HCT116 (cell line): ENCODE measurements around the gene FAM167B. TPM values are rescaled to one million over a fixed set of nuclear protein-coding genes. Genes with fewer than 3 reads are reported as not detected.

Experiments
- ATAC-seq: fragments of 200-7000 bp; cut with Tn5 transposase; 2 replicates; pipeline ENCODE4 v1.9.1; 2020; ENCODE audit warnings: mild to moderate bottlenecking, moderate library complexity
- BruUV-seq: library from RNA; stranded (reverse); fragments of 400-500 nt; replicated peaks from 2 replicates; lab custom pipeline; 2021; lab: Mats Ljungman, UMichigan
- CTCF ChIA-PET: fragments of 300-600 bp; sonication (Branson Sonifier 250); formaldehyde crosslinking; loops from one replicate; lab custom pipeline; 2021; ENCODE audit warnings: antibody characterized with exemption; lab: Charles Lee
- POLR2A ChIA-PET: fragments of 300-600, 350-600 bp; sonication (Branson Sonifier 250); formaldehyde crosslinking; loops from one replicate; lab custom pipeline; 2021; ENCODE audit warnings: antibody characterized with exemption; lab: Charles Lee
- RAD21 ChIA-PET, 2 experiments: fragments of 300-600 bp; sonication (Branson Sonifier 250); formaldehyde crosslinking; loops; one replicate each; lab custom pipeline; 2023; ENCODE audit warnings: low total read pairs in 2 of 2; ENCODE audit not compliant: uncharacterized antibody in 2 of 2, unreplicated experiment in 2 of 2, low non-redundant PET in 1 of 2; lab: Charles Lee
- DNase-seq: peaks from one replicate; pipeline ENCODE4 v3.0.0-alpha.2; 2010; ENCODE audit warnings: low read depth, low spot score
- H2AFZ ChIP-seq: fragments of 200-600 bp; shearing (Covaris generic), sonication (generic); 2 replicates; pipeline ENCODE4 v1.6.1; 2017; ENCODE audit warnings: low read depth, mixed run types, mixed read lengths, antibody characterized with exemption, low read length; ENCODE audit not compliant: poor library complexity, severe bottlenecking
- H3K27ac ChIP-seq: 2 replicates; pipeline ENCODE4 v1.5.1; 2012; ENCODE audit warnings: low read depth, low read length
- H3K27me3 ChIP-seq: fragments of 200-600 bp; sonication (generic); 2 replicates; pipeline ENCODE4 v1.6.1; 2016; ENCODE audit warnings: mixed run types, low read length, mixed read lengths; ENCODE audit not compliant: insufficient read depth
- H3K36me3 ChIP-seq, 2 experiments: fragments of 200-500 bp in 1 of 2; fragments of 200-600 bp in 1 of 2; sonication (Bioruptor generic) in 1 of 2; sonication (generic) in 1 of 2; 2 replicates each; pipeline versions ENCODE4 v1.5.1 to v1.6.1; 2014 to 2016; ENCODE audit warnings: low read length in 2 of 2, inconsistent platforms in 1 of 2, mixed read lengths in 1 of 2, mixed run types in 1 of 2; ENCODE audit not compliant: insufficient read depth in 2 of 2, control insufficient read depth in 1 of 2
- H3K4me1 ChIP-seq, 2 experiments: fragments of 200-600 bp in 1 of 2; sonication (generic) in 1 of 2; 2 replicates each; pipeline versions ENCODE4 v1.5.1 to v1.6.1; 2012 to 2017; ENCODE audit warnings: low read length in 2 of 2, inconsistent platforms in 1 of 2, mild to moderate bottlenecking in 1 of 2, mixed read lengths in 1 of 2, mixed run types in 1 of 2, moderate library complexity in 1 of 2; ENCODE audit not compliant: insufficient read depth in 2 of 2, control insufficient read depth in 1 of 2
- H3K4me2 ChIP-seq: fragments of 200-600 bp; sonication (generic); 2 replicates; pipeline ENCODE4 v1.6.1; 2017; ENCODE audit warnings: mixed run types, low read length, mixed read lengths
- H3K4me3 ChIP-seq, 2 experiments: fragments of 200-600 bp in 1 of 2; sonication (generic) in 1 of 2; replicated peaks in 1 of 2; 2 replicates each; pipeline ENCODE4 v1.5.1; 2011 to 2016; ENCODE audit warnings: low read length in 2 of 2, control low read depth in 1 of 2, low read depth in 1 of 2, mild to moderate bottlenecking in 1 of 2, mixed read lengths in 1 of 2, mixed run types in 1 of 2
- H3K79me2 ChIP-seq: fragments of 200-600 bp; sonication (generic); 2 replicates; pipeline ENCODE4 v1.6.1; 2017; ENCODE audit warnings: mild to moderate bottlenecking, mixed run types, low read length, moderate library complexity, mixed read lengths; ENCODE audit not compliant: insufficient read depth
- H3K9ac ChIP-seq: fragments of 200-600 bp; sonication (generic); 2 replicates; pipeline ENCODE4 v1.6.1; 2016; ENCODE audit warnings: low read length, mixed read lengths
- H3K9me2 ChIP-seq: fragments of 200-600 bp; sonication (generic), shearing (Covaris generic); 2 replicates; pipeline ENCODE4 v1.6.1; 2017; ENCODE audit warnings: mixed run types, mild to moderate bottlenecking, moderate library complexity; ENCODE audit not compliant: insufficient read depth
- H3K9me3 ChIP-seq, 2 experiments: fragments of 200-500 bp in 1 of 2; fragments of 200-600 bp in 1 of 2; sonication (Bioruptor generic) in 1 of 2; sonication (generic) in 1 of 2; 2 replicates each; pipeline ENCODE4 v1.6.1; 2014 to 2017; ENCODE audit warnings: low read length in 2 of 2, mixed read lengths in 2 of 2, inconsistent platforms in 1 of 2, low read depth in 1 of 2, mild to moderate bottlenecking in 1 of 2, mixed run types in 1 of 2, moderate library complexity in 1 of 2; ENCODE audit not compliant: control insufficient read depth in 1 of 2, insufficient read depth in 1 of 2
- H4K20me1 ChIP-seq: fragments of 200-600 bp; sonication (generic), shearing (Covaris generic); 2 replicates; pipeline ENCODE4 v1.6.1; 2017; ENCODE audit warnings: mixed run types, mild to moderate bottlenecking, moderate library complexity; ENCODE audit not compliant: insufficient read depth
- CBX3 ChIP-seq: IDR thresholded peaks from 2 replicates; pipeline ENCODE4 v1.6.1; 2012; ENCODE audit warnings: low read depth
- CEBPB ChIP-seq: IDR thresholded peaks from 2 replicates; pipeline ENCODE4 v1.6.1; 2012; ENCODE audit warnings: low read depth
- CTCF ChIP-seq, 3 experiments: fragments of 200-600 bp in 1 of 3; sonication (generic) in 1 of 3; IDR thresholded peaks in 2 of 3; conservative IDR thresholded peaks in 1 of 3; 2 replicates each; pipeline ENCODE4 v1.5.1; 2012 to 2017; ENCODE audit warnings: low read depth in 2 of 3, low read length in 2 of 3, antibody characterized with exemption in 1 of 3, borderline replicate concordance in 1 of 3, control low read depth in 1 of 3, mild to moderate bottlenecking in 1 of 3, mixed read lengths in 1 of 3, mixed run types in 1 of 3, moderate library complexity in 1 of 3; ENCODE audit not compliant: insufficient read depth in 1 of 3
- EGR1 ChIP-seq: IDR thresholded peaks from 2 replicates; pipeline ENCODE4 v1.6.1; 2012; ENCODE audit warnings: low read depth
- EZH2phosphoT487 ChIP-seq: fragments of 200-600 bp; IDR thresholded peaks from 2 replicates; pipeline ENCODE4 v1.6.1; 2018; ENCODE audit warnings: antibody characterized with exemption, borderline replicate concordance
- FOSL1 ChIP-seq: IDR thresholded peaks from 2 replicates; pipeline ENCODE4 v1.6.1; 2012; ENCODE audit warnings: low read depth
- MAX ChIP-seq: IDR thresholded peaks from 2 replicates; pipeline ENCODE4 v1.6.1; 2012
- POLR2A ChIP-seq: IDR thresholded peaks from 2 replicates; pipeline ENCODE4 v1.7.0; 2011; ENCODE audit warnings: borderline replicate concordance; ENCODE audit not compliant: insufficient read depth, insufficient read length; ENCODE audit errors: extremely low read depth
- POLR2AphosphoS5 ChIP-seq: IDR thresholded peaks from 2 replicates; pipeline ENCODE4 v1.6.1; 2011; ENCODE audit warnings: mild to moderate bottlenecking, low read depth, low read length, moderate library complexity
- RAD21 ChIP-seq: IDR thresholded peaks from 2 replicates; pipeline ENCODE4 v1.6.1; 2012; ENCODE audit warnings: low read depth, mild to moderate bottlenecking
- SIN3A ChIP-seq: IDR thresholded peaks from 2 replicates; pipeline ENCODE4 v1.6.1; 2012; ENCODE audit warnings: low read depth
- SP1 ChIP-seq: IDR thresholded peaks from 2 replicates; pipeline ENCODE4 v1.6.1; 2012; ENCODE audit warnings: low read depth
- SRF ChIP-seq: IDR thresholded peaks from 2 replicates; pipeline ENCODE4 v1.6.1; 2012; ENCODE audit warnings: low read depth
- YY1 ChIP-seq: IDR thresholded peaks from 2 replicates; pipeline ENCODE4 v1.6.1; 2011; ENCODE audit warnings: low read length, low read depth, moderate library complexity, mild to moderate bottlenecking; ENCODE audit not compliant: insufficient replicate concordance; ENCODE audit errors: extremely low read depth
- ZFX ChIP-seq: fragments of 450-650 bp; IDR thresholded peaks from 2 replicates; pipeline ENCODE4 v1.6.1; 2017
- intact Hi-C: fragments of 100-400 bp; cut with micrococcal nuclease; formaldehyde crosslinking; loops from 2 replicates; pipeline ENCODE4 v1.10.0; 2022
- total RNA-seq: library from RNA; stranded (reverse); gene quantifications from one replicate; pipeline ENCODE4 v1.2.1, GENCODE V29; 2021; ENCODE audit not compliant: unreplicated experiment
- TF ChIP-seq, protein P1 (sequence below): IDR thresholded peaks from 2 replicates; pipeline ENCODE4 v1.6.1; 2011; ENCODE audit warnings: mild to moderate bottlenecking, low read length, moderate library complexity; ENCODE audit not compliant: insufficient replicate concordance; ENCODE audit errors: extremely low read depth
- TF ChIP-seq, protein P2 (sequence below): IDR thresholded peaks from 2 replicates; pipeline ENCODE4 v1.6.1; 2012
- TF ChIP-seq, protein P3 (sequence below): IDR thresholded peaks from 2 replicates; pipeline ENCODE4 v1.6.1; 2012; ENCODE audit warnings: low read depth

Gene FAM167B
- total RNA-seq, 1 experiment from 2014 or later, result 0.42 TPM

GRCh38 chr1:32289256-32289655 is 42.2 kb downstream of the FAM167B start:
- BruUV-seq, result no TSS peak
- Histone ChIP-seq H4K20me1 (no peaks in the 10 kb centered on the region), H3K9me2 (no peaks in the 10 kb centered on the region), H3K9me3 (no peaks in the 10 kb centered on the region), H3K79me2 (peaks cover 22% of the 10 kb centered on the region), H2AFZ (no peak overlapping the region), H3K27me3 (no peaks in the 10 kb centered on the region), H3K4me1 (peaks cover 15 to 32% of the 10 kb centered on the region in 2 experiments), H3K9ac (no peak overlapping the region), H3K4me2 (no peak overlapping the region), H3K4me3 (no peak overlapping the region), H3K27ac (no peak overlapping the region), H3K36me3 (no peaks in the 10 kb centered on the region)
- CTCF ChIA-PET, result no interaction called here
- no peak for DNase-seq
- RAD21 ChIA-PET, result no interaction called here
- intact Hi-C loops, result no loop called here
- POLR2A ChIA-PET, result no interaction called here
- TF ChIP-seq SIN3A (no peak), SP1 (no peak), CTCF (IDR thresholded peaks at IDR 0.05 in 2 of 3, conservative IDR thresholded peaks at IDR 0.05 in 1 of 3; ENCODE audit: borderline replicate concordance in 1 of 3, insufficient read depth in 1 of 3, low read depth in 2 of 3, low read length in 2 of 3) (no peak), FOSL1 (no peak), POLR2A (no peak), SRF (no peak), YY1 (no peak), ZFX (no peak), CBX3 (no peak), EGR1 (no peak), EZH2phosphoT487 (no peak), POLR2AphosphoS5 (no peak), CEBPB (no peak), RAD21 (no peak), MAX (no peak)
- TF ChIP-seq, protein P1, sequence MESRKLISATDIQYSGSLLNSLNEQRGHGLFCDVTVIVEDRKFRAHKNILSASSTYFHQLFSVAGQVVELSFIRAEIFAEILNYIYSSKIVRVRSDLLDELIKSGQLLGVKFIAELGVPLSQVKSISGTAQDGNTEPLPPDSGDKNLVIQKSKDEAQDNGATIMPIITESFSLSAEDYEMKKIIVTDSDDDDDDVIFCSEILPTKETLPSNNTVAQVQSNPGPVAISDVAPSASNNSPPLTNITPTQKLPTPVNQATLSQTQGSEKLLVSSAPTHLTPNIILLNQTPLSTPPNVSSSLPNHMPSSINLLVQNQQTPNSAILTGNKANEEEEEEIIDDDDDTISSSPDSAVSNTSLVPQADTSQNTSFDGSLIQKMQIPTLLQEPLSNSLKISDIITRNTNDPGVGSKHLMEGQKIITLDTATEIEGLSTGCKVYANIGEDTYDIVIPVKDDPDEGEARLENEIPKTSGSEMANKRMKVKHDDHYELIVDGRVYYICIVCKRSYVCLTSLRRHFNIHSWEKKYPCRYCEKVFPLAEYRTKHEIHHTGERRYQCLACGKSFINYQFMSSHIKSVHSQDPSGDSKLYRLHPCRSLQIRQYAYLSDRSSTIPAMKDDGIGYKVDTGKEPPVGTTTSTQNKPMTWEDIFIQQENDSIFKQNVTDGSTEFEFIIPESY, result no peak
- TF ChIP-seq, protein P2, sequence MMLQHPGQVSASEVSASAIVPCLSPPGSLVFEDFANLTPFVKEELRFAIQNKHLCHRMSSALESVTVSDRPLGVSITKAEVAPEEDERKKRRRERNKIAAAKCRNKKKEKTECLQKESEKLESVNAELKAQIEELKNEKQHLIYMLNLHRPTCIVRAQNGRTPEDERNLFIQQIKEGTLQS, result no peak
- TF ChIP-seq, protein P3, sequence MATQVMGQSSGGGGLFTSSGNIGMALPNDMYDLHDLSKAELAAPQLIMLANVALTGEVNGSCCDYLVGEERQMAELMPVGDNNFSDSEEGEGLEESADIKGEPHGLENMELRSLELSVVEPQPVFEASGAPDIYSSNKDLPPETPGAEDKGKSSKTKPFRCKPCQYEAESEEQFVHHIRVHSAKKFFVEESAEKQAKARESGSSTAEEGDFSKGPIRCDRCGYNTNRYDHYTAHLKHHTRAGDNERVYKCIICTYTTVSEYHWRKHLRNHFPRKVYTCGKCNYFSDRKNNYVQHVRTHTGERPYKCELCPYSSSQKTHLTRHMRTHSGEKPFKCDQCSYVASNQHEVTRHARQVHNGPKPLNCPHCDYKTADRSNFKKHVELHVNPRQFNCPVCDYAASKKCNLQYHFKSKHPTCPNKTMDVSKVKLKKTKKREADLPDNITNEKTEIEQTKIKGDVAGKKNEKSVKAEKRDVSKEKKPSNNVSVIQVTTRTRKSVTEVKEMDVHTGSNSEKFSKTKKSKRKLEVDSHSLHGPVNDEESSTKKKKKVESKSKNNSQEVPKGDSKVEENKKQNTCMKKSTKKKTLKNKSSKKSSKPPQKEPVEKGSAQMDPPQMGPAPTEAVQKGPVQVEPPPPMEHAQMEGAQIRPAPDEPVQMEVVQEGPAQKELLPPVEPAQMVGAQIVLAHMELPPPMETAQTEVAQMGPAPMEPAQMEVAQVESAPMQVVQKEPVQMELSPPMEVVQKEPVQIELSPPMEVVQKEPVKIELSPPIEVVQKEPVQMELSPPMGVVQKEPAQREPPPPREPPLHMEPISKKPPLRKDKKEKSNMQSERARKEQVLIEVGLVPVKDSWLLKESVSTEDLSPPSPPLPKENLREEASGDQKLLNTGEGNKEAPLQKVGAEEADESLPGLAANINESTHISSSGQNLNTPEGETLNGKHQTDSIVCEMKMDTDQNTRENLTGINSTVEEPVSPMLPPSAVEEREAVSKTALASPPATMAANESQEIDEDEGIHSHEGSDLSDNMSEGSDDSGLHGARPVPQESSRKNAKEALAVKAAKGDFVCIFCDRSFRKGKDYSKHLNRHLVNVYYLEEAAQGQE, result no peak
- no peak for ATAC-seq
